ENCODE measurements around the gene NALCN.
"Not testable (repeated sequence)": the region's sequence is repeated elsewhere in the genome, so short reads cannot be mapped to it uniquely, and the experiment has no call there.

The NALCN gene

GRCh38 chr13:101331731-101332130 is 84.6 kb downstream of the NALCN start:
- DNase-seq, result no peak

GRCh38 chr13:101327871-101328270 is 88.4 kb downstream of the NALCN start:
- DNase-seq, result no peak

GRCh38 chr13:101326710-101327109 is 89.6 kb downstream of the NALCN start:
- no peak for DNase-seq

GRCh38 chr13:101325423-101325822 is 90.9 kb downstream of the NALCN start:
- no peak for DNase-seq

- DNase-seq, result no peak
These were observed 92.7 kb downstream of the NALCN start for GRCh38 chr13:101323601-101324000.

- DNase-seq, result no peak
These were observed 98.3 kb downstream of the NALCN start for GRCh38 chr13:101317986-101318523.

- not testable (repeated sequence) for DNase-seq
These were observed 102.8 kb downstream of the NALCN start for GRCh38 chr13:101313479-101313878.

- no peak for DNase-seq
These were observed 107.2 kb downstream of the NALCN start for GRCh38 chr13:101309014-101309619.

GRCh38 chr13:101308247-101309013 is 107.9 kb downstream of the NALCN start:
- no peak for DNase-seq

- DNase-seq, result no peak
These were observed 109.1 kb downstream of the NALCN start for GRCh38 chr13:101307181-101307701.

- no peak for DNase-seq
These were observed 109.5 kb downstream of the NALCN start for GRCh38 chr13:101306773-101307172.

- no peak for DNase-seq
These were observed 110.3 kb downstream of the NALCN start for GRCh38 chr13:101305981-101306411.

- no peak for DNase-seq
These were observed 112.8 kb downstream of the NALCN start for GRCh38 chr13:101303521-101303920.

GRCh38 chr13:101301053-101301452 is 115.3 kb downstream of the NALCN start:
- no peak for DNase-seq

- no peak for DNase-seq
These were observed 115.8 kb downstream of the NALCN start for GRCh38 chr13:101300531-101300930.

- DNase-seq, result no peak
These were observed 117.8 kb downstream of the NALCN start for GRCh38 chr13:101298517-101298916.

- no peak for DNase-seq
These were observed 118.5 kb downstream of the NALCN start for GRCh38 chr13:101297794-101298193.

- no peak for DNase-seq
These were observed 123.6 kb downstream of the NALCN start for GRCh38 chr13:101292711-101293110.

GRCh38 chr13:101291646-101292515 is 124.4 kb downstream of the NALCN start:
- DNase-seq, result no peak

- DNase-seq, result no peak
These were observed 125.1 kb downstream of the NALCN start for GRCh38 chr13:101291206-101291605.

- DNase-seq, result no peak
These were observed 126.5 kb downstream of the NALCN start for GRCh38 chr13:101289764-101290163.

GRCh38 chr13:101283782-101284181 is 132.5 kb downstream of the NALCN start:
- DNase-seq, result no peak

GRCh38 chr13:101272886-101273285 is 143.4 kb downstream of the NALCN start:
- DNase-seq, result no peak

All from inflammatory macrophage treated with lipopolysaccharide for 4 hours (primary cell).